ENCODE data around the gene FOXK1.

FOXK1 gene

DNA sequence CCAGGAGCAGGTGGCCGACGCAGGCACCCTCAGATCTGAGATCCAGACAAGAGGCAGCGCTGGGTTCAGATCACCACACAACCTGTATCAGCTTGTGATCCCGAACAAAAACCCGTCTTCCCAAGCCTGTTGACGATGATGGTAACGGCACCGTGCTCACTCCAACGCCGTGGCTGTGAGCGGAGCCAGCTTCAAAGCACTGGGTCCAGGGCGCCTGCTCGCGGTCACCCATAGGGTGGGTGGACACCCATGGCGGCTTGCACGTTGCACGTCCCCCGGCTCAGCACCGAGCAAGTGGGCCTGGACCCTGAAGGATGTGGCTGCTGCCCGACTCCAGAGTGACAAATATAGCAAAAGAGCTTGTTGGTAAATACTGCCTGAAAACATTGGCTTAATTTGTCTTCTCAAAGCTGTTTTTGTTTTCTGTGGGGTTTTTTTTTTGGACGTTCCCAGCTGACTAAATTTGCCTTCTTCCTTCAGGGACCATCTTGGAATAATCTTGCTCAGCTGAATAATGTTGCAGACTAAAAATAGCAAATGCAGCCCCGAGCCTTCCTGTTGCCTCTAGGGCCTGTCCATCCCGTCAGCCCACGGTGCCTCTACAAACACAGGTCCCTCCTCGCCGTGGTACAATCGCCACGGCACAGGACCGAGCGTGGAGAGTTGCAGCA, 41.0 kb downstream of the FOXK1 start:
- TF ChIP-seq, protein P1, sequence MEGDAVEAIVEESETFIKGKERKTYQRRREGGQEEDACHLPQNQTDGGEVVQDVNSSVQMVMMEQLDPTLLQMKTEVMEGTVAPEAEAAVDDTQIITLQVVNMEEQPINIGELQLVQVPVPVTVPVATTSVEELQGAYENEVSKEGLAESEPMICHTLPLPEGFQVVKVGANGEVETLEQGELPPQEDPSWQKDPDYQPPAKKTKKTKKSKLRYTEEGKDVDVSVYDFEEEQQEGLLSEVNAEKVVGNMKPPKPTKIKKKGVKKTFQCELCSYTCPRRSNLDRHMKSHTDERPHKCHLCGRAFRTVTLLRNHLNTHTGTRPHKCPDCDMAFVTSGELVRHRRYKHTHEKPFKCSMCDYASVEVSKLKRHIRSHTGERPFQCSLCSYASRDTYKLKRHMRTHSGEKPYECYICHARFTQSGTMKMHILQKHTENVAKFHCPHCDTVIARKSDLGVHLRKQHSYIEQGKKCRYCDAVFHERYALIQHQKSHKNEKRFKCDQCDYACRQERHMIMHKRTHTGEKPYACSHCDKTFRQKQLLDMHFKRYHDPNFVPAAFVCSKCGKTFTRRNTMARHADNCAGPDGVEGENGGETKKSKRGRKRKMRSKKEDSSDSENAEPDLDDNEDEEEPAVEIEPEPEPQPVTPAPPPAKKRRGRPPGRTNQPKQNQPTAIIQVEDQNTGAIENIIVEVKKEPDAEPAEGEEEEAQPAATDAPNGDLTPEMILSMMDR (IDR thresholded peaks at IDR 0.05): no peak

DNA sequence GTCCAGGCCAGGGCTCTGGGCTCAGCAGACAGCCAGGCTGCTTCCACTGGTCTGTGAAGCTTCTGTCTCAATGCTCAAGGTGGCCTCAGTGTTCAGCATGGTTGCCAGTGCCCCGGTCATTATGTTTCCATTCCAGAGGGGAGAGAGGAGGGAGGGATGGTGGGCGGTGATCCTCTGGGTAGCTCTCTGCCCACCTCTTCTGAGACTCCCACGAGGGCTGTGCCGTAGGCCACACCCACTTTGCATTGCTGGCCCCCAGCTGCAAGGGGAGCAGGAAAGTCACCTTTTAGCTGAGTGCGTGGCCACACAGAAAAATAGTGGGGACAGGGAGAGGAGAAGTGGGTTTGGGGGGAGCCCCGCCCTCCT, 42.5 kb downstream of the FOXK1 start:
- TF ChIP-seq, protein P1 (IDR thresholded peaks at IDR 0.05): no peak

DNA sequence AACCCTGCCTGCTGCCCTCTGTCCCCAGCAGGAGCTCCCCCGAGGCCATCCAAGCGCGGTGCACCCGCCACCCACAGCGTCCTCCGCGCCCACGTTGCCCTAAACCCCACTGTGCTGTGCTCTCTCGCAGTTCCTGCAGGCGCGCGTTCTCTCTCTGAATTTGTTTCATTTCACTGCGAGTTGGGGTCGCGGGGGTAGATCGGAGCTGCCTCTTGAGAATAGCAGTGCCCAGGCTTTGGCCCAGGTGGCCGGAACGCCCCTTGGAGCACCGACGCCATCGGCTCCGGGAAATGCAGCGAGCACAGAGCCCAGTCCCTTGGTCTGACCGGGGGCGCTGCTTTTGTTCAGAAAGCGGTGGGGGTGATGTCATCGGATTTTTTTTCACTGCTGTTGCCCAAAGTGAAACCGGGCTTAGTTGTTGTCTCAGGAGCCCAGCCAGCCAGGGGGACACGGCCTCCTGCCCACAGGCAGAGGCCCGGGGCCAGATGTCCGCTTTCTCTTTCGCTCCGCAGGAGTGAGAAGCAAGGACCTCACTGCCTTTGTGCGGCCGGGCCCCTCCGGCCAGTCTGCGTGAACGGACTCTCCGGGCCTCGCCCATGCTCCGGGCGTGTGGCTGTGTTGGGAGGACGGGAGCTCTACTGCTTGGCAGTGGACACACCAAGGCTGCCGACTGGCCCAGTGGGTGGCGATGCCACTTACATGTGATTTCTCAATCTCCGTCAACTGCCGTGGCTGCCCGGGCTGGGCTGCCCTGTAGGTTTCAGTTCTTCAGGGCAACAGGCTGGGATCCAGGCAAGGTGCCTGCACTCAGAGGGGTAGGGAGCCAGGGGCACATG, 43.1 kb downstream of the FOXK1 start:
- TF ChIP-seq, protein P1 (IDR thresholded peaks at IDR 0.05): no peak

DNA sequence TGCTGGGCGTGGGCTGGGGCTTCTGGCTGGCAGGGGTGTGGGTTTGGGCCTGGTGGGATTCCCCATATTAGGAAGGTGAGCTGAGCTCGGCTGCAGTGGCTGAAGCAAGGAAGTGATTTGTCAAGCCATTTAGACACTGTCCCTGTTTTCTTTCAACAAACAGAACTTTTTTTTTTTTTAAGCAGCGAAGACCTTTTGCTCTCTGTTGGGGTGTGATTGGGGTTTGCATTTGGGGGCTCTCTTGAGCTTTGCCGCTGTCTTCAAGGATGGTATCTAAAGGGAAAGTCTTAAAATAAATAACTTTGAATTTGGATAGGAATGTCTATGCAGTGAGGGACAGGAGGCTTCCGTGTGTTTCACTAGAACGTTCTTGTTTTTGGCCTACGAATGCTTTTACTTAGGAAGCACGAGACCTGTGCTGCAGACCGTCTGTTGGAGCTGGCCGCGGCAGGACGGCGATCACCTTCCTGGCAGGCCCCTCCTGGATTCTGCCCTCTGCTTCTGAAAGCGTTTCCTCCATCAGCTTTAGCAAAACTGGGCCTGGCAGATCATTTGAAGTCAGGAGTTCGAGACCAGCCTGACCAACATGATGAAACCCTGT, 43.9 kb downstream of the FOXK1 start:
- TF ChIP-seq, protein P1 (IDR thresholded peaks at IDR 0.05): no peak

DNA sequence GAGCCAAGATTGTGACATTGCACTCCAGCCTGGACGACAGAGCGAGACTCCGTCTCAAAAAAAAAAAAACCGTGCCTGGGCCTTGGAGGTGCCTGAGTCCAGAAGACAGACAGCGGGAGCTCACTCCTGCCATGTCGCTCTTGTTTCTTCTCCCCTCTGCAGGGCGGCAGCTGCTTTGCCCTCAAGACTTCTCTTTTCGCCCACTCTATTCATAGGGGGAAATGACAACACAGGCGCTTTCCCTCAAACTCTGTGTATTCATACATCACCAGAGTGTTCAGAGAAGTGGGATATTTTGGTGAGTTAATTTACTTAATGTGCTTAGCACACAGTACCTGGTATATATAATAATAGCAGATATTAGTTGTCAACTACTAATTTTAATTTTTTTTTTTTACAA, 44.5 kb downstream of the FOXK1 start:
- TF ChIP-seq, protein P1 (IDR thresholded peaks at IDR 0.05): no peak

DNA sequence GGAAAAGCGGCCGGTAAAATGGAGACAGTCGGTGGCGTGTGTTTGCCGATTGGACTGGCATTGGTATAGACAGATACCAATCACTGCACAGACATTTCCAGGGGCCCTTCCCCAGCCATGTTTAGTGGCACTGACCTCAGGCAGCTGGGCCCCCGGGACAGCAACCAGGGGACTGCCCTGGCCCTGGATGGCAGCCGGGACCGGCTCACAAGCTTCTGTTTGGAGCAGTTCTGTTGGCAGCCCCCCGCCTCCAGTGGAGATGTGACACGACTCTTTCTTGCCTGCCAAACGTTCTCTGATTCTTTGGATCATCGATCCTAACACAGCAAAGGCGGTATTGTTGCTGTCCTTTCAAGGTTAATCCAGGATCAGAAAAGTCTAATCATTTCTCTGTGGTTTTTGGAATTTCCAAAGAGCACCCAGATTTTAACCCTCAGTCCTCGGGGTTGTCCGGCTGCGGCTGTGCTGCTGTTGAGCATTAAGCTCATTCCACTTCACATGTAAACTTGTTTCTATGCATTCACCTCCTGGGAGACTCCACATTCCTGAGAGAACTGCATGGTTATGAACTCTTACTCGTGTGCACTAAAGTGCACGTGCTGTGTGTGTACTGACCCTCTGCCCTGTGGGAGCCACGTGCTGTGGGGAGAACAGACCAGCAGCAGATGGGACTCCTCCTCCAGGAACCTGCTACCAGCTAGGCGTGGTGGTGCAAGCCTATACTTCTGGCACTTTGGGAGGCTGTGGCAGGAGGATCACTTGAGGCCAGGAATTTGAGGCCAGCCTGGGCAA, 46.0 kb downstream of the FOXK1 start:
- TF ChIP-seq, protein P1 (IDR thresholded peaks at IDR 0.05): no peak

DNA sequence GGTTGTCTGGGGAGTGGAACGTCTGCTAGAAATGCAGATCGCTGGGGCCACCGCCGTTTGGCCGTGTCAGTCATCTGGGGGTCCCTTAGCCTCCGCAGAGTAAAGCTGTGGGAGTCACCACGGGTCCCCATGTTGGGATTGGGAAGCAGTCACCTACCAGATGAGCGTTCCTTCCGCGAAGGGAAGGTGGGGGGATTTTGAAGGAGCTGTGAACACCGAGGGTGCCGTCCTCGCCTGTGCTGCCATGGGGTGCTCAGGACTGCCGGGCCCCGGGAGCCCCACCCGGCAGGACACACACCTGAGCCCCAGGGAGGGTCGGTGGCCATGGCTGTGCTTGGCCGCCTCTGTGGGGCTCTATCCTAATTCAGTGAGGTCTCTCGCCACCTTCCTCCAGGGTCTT, 47.2 kb downstream of the FOXK1 start:
- TF ChIP-seq, protein P1 (IDR thresholded peaks at IDR 0.05): no peak

Measured in LNCAP (cell line).